ENCODE results near the gene RCN2.

- TF ChIP-seq POLR2A (IDR thresholded peaks at IDR 0.05; ENCODE audit: low read depth, low read length): no peak
- no peak for TF ChIP-seq TAF1 (IDR thresholded peaks at IDR 0.05; ENCODE audit: low read depth, low read length)
Measured at GRCh38 chr15:76973362-76973743, 41.8 kb downstream of the RCN2 start.
